ENCODE measurements around the gene ABCC4.

The ABCC4 gene

GRCh38 chr13:95153647-95154412 lies 147.4 kb downstream of the ABCC4 start:
- DNase-seq: no peak

DNA sequence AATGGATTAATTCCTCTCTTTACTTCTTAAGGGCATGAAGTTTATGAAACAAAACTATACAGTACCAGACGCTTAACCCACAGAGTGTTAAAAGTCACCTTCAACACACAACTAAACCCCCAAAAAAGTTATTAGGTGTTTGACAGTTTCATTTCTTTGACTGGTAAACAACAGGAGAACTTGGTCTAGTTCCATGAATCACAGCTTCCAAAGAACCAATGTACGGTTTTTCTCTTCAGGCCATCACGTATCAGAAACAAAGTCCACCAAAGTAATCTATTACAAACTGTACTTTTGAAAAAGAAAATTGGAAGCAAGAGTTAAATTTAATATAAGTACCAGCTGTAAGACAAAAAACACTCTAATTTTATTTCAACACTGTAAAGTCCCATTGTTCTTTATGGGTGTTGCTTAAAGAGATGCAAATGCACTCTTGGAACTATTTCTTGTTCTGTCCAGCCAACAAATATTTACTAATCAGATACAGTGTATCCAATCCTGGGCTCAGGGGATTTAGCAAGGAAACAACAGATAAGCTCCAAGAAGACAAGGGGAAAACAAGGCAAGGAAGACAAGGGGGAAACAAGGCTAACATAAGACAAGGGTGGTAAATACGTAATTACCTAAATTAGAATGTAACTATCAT lies 149.2 kb downstream of the ABCC4 start:
- DNase-seq: no peak

DNA sequence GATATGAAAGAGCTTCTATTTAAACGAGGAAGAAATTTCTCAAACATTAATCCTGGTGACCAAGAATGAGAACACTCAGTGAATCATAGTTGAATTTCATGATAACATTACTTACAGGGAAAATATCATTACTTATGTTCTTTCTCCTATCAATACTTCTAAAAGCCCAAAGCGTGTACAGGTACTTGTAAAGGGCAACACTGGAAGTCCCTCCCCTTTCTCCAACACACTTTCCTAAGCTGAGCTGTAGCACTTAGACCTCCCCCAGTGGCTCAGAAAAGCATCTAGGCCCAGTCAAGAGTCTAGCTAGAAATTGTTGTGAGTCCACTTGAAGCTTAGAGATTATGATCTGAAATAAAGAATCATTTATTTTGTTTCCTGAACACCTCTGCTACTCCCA lies 150.7 kb downstream of the ABCC4 start:
- DNase-seq: no peak

DNA sequence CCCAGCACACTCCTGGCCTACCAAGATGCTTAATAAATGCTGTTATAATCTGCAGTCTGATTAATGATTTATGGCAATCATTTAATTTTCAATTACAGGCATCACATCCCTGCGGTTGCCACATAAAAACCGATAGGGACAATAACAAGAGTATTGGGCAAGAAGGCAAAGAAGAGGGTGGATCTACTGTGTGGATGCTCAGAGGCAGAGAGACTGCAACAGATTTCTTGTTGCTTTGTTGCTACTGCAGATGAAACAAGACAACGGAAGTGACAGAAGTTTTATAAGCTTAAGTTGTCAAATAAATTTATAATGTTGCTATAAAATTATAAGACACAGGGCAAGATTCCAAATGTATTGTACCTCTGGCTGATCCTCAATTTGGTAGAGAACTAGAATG lies 154.8 kb downstream of the ABCC4 start:
- DNase-seq: no peak

DNA sequence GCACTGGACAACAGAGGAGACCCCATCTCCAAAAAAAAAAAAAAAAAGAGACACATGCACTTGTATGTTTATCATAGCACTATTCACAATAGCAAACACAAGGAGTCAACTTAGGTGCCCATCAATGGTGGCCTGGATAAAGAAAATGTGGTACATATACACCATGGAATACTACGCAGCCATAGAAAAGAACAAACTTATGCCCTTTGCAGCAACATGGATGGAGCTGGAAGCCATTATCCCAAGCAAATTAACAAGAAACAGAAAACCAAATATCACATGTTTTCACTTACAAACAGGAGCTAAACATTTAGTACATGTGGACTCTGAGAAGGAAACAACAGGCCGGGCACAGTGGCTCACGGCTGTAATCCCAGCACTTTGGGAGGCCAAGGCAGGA lies 155.7 kb downstream of the ABCC4 start:
- DNase-seq: no peak

GRCh38 chr13:95140502-95140901 lies 160.7 kb downstream of the ABCC4 start:
- no peak for DNase-seq

DNA sequence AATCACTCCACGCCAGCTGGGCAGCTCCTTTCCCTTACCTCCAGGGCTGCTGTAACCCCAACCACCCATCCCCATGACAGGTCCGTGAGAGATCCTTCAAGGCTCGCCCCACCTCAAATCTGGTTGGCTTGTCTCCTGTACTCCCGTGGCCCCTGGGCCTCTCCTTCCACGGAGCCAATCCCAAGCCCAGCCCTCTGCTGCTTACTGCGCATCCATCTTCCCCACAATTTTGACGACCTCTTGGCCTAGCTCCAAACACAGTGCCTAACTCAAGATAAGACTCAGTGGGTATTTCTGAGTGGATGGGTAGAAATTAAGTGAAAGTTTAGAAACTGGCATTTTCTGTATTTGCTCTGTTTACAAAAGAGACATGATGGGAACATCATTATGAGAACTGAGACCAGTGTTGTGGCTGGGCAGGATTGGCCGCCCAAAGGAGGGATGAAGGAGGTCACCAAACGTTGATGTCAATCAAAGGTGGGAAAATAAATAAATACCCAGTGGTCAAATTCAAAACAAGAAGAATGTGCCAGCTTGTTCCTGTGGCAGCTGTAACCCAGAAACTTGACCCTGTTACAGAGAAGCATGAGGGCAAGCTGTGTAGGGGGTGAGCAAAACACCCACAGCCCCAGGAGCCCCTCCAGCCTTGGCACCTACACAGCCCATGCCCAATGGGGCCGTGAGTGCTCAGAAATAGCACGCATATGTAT lies 162.2 kb downstream of the ABCC4 start:
- DNase-seq: no peak

DNA sequence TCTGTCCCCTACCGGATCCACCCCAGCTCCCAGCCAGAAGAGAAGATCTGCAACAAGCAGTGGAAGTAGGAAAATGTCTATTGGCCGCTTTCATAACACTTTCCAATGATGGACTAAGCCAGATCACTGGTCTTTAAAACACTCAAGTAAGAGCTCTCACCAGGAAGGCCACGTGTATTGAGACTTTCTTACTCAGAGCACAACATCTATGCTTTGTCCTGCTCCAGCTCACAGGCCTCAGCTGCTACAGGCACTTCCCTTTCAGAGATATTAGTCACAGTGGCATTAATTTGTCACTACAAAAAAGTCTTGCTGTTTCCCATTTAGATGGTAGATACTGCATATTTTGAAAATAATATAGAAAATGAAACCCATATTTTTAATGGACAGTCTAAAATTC lies 164.2 kb downstream of the ABCC4 start:
- no peak for DNase-seq

DNA sequence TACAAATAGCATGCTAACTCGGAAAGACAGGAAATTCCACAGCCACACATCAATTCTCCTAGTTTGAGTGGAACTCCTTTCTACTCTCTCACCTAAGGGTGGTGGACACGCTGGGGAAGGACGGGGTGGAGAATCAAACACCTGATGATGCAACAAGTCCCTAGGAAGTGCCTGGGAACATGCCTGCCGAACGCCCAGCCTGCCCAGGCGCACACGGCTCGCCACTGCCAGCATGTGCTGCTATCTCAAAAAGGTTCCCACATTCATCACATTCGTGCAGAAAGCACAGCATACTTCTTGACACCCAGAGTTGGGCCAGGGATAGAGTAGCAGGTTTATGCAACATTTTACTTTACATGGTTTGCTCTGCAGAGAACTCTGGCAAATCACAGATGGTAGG lies 164.6 kb downstream of the ABCC4 start:
- no peak for DNase-seq

- DNase-seq: no peak
Observed at GRCh38 chr13:95133498-95133897, 167.8 kb downstream of the ABCC4 start.

DNA sequence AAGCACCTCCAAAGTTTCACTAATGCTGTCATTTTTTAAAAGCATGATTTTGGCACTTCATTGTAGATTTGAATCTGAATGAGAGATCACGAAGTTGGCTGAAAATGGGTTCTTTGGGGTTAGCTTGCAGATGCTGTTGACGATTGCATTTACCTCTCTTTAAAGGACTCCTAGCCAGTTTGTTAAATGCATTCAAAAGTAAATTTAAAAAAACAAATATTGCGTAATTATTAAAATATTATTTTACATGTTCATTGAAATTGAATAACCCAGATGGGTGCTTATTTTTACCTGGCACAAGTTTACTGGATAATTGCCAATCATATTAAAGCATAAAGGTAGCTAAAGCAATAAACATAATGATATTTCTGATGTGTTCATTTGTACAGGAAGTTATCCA lies 172.2 kb downstream of the ABCC4 start:
- no peak for DNase-seq

DNA sequence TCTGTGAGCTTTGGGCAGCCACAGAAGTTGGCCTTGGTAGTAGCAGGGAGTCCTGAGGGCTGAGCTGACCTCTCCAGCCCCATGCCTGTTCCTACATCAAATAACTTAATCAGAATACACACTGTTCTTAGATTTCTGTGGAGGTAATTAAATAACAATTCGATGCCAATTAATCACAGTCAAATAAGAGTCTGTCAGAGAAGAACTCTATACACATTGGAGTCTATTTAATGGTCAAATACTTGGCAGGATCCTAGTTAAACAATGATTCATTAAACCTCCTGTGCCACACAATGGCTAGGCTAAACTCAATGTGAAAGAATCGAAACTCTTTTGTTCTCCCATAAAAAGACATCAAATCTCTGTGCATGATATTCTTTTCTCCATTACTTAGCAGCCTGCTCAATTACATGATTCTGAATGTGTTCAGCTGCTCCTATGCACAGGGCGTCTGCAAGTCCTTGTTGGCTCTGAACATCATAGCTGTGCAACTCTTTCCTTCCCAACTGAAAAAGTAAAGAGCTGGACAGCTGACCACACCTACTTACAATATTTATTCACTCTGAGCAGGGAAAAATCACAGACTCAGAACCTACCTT lies 173.1 kb downstream of the ABCC4 start:
- no peak for DNase-seq

DNA sequence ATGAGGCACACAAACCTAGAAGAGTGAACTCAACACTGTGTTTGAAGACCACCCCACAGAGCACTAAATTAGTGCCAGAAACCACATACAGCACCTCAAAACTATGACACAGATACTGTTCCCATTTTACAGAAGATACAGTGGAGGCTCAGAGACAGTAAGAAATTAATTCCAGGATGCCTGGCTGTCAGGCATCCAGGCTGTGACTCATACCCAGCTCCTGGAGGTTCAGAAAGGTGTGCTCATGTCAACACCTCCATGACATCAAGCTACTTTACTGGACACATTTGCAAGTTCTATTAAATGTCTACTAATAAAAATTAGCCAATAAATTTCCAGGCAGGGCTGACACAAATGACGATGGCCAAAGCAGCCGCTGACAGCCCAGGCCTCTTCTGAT lies 176.3 kb downstream of the ABCC4 start:
- DNase-seq: no peak

DNA sequence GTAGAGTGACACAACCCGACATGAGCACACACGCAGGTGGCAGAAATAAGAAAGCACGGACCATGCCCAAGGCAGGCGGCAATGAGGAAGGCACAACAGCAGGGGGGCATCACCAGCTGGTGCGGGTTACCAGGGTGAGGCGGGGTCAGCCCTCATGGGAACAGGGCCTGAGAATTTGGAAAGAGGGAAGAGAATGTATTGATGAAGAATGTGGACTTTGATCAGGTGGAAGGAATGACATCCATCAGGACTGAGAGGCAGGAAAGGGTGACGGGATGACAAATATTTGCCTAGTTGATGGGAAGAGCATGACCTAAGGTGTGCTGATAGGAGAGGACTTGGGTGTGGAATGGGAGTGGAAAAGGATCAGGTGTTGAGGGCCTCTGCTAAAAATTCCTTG lies 177.5 kb downstream of the ABCC4 start:
- no peak for DNase-seq

- DNase-seq: no peak
Observed at GRCh38 chr13:95122063-95122462, 179.2 kb downstream of the ABCC4 start.

- no peak for DNase-seq
Observed at GRCh38 chr13:95121516-95121915, 179.7 kb downstream of the ABCC4 start.

GRCh38 chr13:95120650-95121049 lies 180.6 kb downstream of the ABCC4 start:
- no peak for DNase-seq

DNA sequence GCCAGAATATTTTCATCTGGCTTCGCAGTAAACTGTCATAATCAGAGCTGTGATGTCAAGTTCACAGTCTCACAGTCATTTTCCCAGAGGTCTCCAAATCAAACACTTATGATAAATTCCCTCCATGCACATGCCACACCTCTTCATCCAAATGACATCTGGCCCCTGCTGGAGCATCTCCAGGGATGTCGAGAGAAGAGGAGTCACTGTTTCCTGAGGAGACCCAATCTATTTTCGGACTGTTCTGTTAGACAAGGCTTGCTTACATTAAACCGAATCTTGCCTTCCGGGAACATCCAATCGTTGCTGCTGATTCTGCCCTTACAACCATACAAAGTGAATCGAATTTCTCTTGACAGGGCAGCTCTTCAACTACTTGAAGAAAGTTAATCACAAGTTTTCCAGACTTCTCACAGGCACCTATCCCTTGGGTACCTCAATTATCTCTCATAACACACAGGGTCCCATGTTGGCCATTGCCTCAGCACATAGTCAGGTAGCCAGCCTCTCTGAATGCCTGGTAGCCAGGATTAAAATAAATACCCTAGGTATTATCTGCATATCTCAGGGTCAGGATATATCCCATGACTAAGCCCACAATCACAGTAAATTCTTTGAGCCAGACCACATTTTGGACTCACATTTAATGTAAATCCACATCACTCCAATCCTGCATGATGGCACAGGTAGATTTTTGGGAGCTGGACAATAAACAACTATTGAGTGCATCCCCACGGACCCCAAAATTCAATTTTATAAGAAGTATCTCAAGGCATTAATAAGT lies 182.5 kb downstream of the ABCC4 start:
- DNase-seq: no peak

DNA sequence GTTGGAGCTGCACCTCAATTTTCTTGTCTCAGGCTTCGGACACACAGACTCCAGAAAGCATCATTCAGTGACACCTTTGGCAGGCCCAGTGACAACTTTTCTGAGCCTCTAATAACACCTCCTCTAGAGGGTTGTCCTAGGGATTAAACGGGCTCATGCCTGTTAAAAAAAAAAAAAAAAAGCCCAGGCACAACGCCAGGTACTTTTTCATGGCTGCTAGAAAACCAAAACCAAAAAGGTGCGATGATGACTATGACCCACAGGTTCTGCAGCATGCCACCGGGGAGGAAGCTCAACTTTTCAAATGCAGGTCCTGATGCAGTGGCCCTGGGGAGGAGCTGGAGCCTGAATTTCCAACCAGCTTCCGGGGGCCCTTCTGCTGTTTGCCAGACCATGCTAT lies 184.2 kb downstream of the ABCC4 start:
- DNase-seq: no peak

DNA sequence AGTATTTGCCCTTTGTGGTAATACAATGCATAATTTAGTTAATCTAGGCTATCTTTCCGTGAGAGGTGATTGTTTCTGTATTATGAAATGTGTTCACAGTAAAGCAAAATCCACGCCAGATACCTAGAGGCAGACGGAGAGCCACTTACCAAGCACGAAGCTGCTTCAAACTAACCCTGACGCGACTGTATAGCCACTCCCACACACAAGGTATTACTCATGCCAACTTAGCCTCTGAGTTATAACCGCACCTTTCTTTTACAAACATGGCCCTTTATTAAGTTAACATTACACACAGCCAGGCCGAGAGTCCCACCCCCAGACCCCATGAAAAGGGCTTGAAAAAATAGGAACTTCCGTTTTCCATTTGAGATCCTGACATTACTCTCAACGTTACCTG lies 185.7 kb downstream of the ABCC4 start:
- DNase-seq: no peak

DNA sequence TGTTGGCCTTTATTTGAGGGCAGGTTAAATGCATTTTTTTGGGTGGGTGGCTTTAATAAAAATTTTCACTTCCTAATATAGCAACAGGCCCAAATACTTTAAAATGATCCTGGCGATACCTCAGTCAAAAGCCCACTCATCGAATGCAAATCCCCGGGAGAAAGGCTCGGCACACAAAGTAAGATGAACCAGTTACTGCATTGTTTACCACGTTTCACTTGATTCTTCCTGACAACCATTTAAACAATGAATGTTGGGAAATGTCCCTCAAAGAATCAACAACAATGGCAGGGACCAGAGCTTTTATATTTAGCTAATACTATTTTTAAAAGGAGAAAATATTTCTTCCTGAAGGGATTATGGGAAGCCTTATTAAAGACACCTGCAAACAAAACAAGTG lies 187.7 kb downstream of the ABCC4 start:
- DNase-seq: no peak

DNA sequence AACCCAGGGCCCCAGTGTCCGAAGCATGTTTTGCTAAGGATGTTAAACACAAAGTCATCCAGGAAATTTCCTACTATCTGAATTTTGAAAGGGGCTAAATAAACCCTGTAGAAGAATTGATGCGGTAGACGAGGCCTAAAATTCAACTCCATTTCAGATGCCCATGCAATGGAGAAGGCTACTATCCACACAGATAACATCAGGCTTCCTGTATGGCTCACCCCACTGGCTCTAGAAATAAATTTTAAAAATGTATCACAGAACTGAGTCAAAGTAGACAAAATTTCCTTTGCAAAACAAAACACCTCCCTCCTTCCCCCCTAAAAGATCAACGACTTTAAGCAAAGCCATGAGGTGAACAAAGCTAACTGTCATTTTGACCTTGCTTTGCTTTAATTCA lies 188.4 kb downstream of the ABCC4 start:
- no peak for DNase-seq

- DNase-seq: no peak
Observed at GRCh38 chr13:95111608-95112007, 189.6 kb downstream of the ABCC4 start.
